CD14-positive monocyte (primary cell): ENCODE results near the gene SELENOM. TPM values are rescaled to one million over a fixed set of nuclear protein-coding genes. Genes with fewer than 3 reads are reported as not detected.

Experiments
- DNase-seq, 3 donors: peaks; one replicate each; pipeline ENCODE4 v3.0.0-alpha.2; 2011 to 2022
- H2AFZ ChIP-seq: 2 replicates; pipeline ENCODE4 v1.6.0; 2012; ENCODE audit warnings: mild to moderate bottlenecking, low read depth, low read length, inconsistent platforms; ENCODE audit not compliant: insufficient read depth, poor library complexity, severe bottlenecking
- H3K27ac ChIP-seq, 2 donors: 1 replicate in 1 of 2; 2 replicates in 1 of 2; pipeline ENCODE4 v1.5.1; 2012 to 2013; ENCODE audit warnings: low read length in 2 of 2, control low read depth in 1 of 2, inconsistent platforms in 1 of 2, low read depth in 1 of 2, mild to moderate bottlenecking in 1 of 2
- H3K27me3 ChIP-seq, 2 donors: one replicate each; pipeline versions ENCODE4 v1.6.0 to v1.6.1; 2011 to 2013; ENCODE audit warnings: low read length in 2 of 2; ENCODE audit not compliant: control insufficient read depth in 2 of 2, insufficient read depth in 2 of 2
- H3K36me3 ChIP-seq, 2 donors: replicated peaks in 1 of 2; 1 replicate in 1 of 2; 2 replicates in 1 of 2; pipeline versions ENCODE4 v1.5.1 to v1.6.1; 2012 to 2013; ENCODE audit warnings: low read length in 2 of 2, control low read depth in 1 of 2, inconsistent platforms in 1 of 2, mild to moderate bottlenecking in 1 of 2; ENCODE audit not compliant: insufficient read depth in 2 of 2, control insufficient read depth in 1 of 2
- H3K4me1 ChIP-seq, 2 donors: 1 replicate in 1 of 2; 2 replicates in 1 of 2; pipeline versions ENCODE4 v1.5.1 to v1.6.1; 2012 to 2013; ENCODE audit warnings: low read length in 2 of 2, control low read depth in 1 of 2, inconsistent platforms in 1 of 2, mild to moderate bottlenecking in 1 of 2, moderate library complexity in 1 of 2; ENCODE audit not compliant: insufficient read depth in 2 of 2, control insufficient read depth in 1 of 2
- H3K4me2 ChIP-seq: replicated peaks from 2 replicates; pipeline ENCODE3; 2012; ENCODE audit warnings: low read length, moderate library complexity, mild to moderate bottlenecking; ENCODE audit not compliant: poor library complexity, severe bottlenecking; ENCODE audit errors: extremely low read depth
- H3K4me3 ChIP-seq, 3 experiments: fragments of 200-600 bp in 1 of 3; sonication (generic) in 1 of 3; replicated peaks in 1 of 3; 1 replicate in 2 of 3; 2 replicates in 1 of 3; pipeline ENCODE4 v1.5.1; 2011 to 2013; ENCODE audit warnings: low read length in 3 of 3, mild to moderate bottlenecking in 3 of 3, control low read depth in 2 of 3, low read depth in 2 of 3, inconsistent platforms in 1 of 3, moderate library complexity in 1 of 3
- H3K79me2 ChIP-seq: 2 replicates; pipeline ENCODE4 v1.6.0; 2012; ENCODE audit warnings: mild to moderate bottlenecking, control low read depth, inconsistent platforms, low read length, moderate library complexity; ENCODE audit not compliant: insufficient read depth
- H3K9ac ChIP-seq: 2 replicates; pipeline ENCODE4 v1.6.0; 2017; ENCODE audit warnings: low read length, mild to moderate bottlenecking; ENCODE audit not compliant: insufficient read depth, poor library complexity, severe bottlenecking
- H3K9me3 ChIP-seq, 2 donors: replicated peaks in 1 of 2; 1 replicate in 1 of 2; 2 replicates in 1 of 2; pipeline versions ENCODE4 v1.5.1 to v1.6.1; 2012 to 2013; ENCODE audit warnings: low read length in 2 of 2, control low read depth in 1 of 2; ENCODE audit not compliant: control insufficient read depth in 1 of 2, insufficient read depth in 1 of 2
- H4K20me1 ChIP-seq: 2 replicates; pipeline ENCODE4 v1.6.0; 2012; ENCODE audit warnings: mild to moderate bottlenecking, low read length, control low read depth, moderate library complexity; ENCODE audit not compliant: insufficient read depth
- H3K27ac Mint-ChIP-seq, 7 donors: one replicate each; pipeline ENCODE4 v1.8.0; 2020; ENCODE audit warnings: mild to moderate bottlenecking in 7 of 7, mixed read lengths in 7 of 7, moderate library complexity in 6 of 7, inconsistent platforms in 2 of 7
- H3K27me3 Mint-ChIP-seq, 3 donors: one replicate each; pipeline ENCODE4 v1.8.0; 2021 to 2022; ENCODE audit warnings: low read depth in 3 of 3, mild to moderate bottlenecking in 3 of 3, mixed read lengths in 3 of 3, moderate library complexity in 3 of 3, inconsistent platforms in 1 of 3
- H3K36me3 Mint-ChIP-seq, 2 donors: one replicate each; pipeline ENCODE4 v1.8.0; 2020; ENCODE audit warnings: mixed read lengths in 2 of 2, inconsistent platforms in 1 of 2, mild to moderate bottlenecking in 1 of 2
- H3K4me1 Mint-ChIP-seq: one replicate; pipeline ENCODE4 v1.8.0; 2020; ENCODE audit warnings: mild to moderate bottlenecking, mixed read lengths
- H3K4me3 Mint-ChIP-seq, 2 donors: one replicate each; pipeline ENCODE4 v1.8.0; 2020; ENCODE audit warnings: mild to moderate bottlenecking in 2 of 2, mixed read lengths in 2 of 2, moderate library complexity in 1 of 2
- H3K9me3 Mint-ChIP-seq, 7 donors: one replicate each; pipeline ENCODE4 v1.8.0; 2020 to 2022; ENCODE audit warnings: mixed read lengths in 7 of 7, mild to moderate bottlenecking in 6 of 7, moderate library complexity in 6 of 7, inconsistent platforms in 2 of 7
- CTCF ChIP-seq: fragments of 200-600 bp; IDR thresholded peaks from one replicate; pipeline ENCODE4 v1.8.0; 2022; ENCODE audit warnings: antibody characterized with exemption, mild to moderate bottlenecking
- WGBS: methylation state at CpG from one replicate; pipeline ENCODE4 v1.1.5; 2013; ENCODE audit warnings: missing lambda C conversion rate; ENCODE audit not compliant: insufficient coverage; 5-methylcytosine and 5-hydroxymethylcytosine counted together
- intact Hi-C, 2 donors: fragments of 100-400 bp; cut with micrococcal nuclease; formaldehyde crosslinking; loops; one replicate each; pipeline versions ENCODE4 v1.15.0 to v1.15.1; 2023
- polyA plus RNA-seq, 3 donors: library from polyadenylated mRNA; depleted of rRNA in 1 of 3; unstranded in 2 of 3; stranded (reverse) in 1 of 3; fragments of 300-500 nt in 2 of 3; fragments of >200 nt in 1 of 3; fragmentation: Illumina TruSeq in 2 of 3; gene quantifications; 1 replicate in 2 of 3; 2 replicates in 1 of 3; pipeline ENCODE4 v1.2.3, GENCODE V29; 2012 to 2021

Gene SELENOM
- polyA plus RNA-seq, 3 donors: 3.2 to 7.6 (median 3.4) TPM

- Histone ChIP-seq H3K4me1 (no peaks in the 10 kb centered on the region), H3K79me2 (no peaks in the 10 kb centered on the region), H3K27me3 (peaks cover 0 to 4% of the 10 kb centered on the region in 2 donors), H4K20me1 (no peaks in the 10 kb centered on the region), H3K9ac (no peak overlapping the region), H3K9me3 (peaks cover 0 to 7% of the 10 kb centered on the region in 2 donors), H3K4me2 (no peak overlapping the region), H3K27ac (no peak overlapping the region), H2AFZ (no peak overlapping the region), H3K4me3 (no peak overlapping the region), H3K36me3 (no peaks in the 10 kb centered on the region)
- Mint-ChIP-seq H3K4me3 (no peak overlapping the region), H3K4me1 (peaks cover 3% of the 10 kb centered on the region), H3K9me3 (peaks cover 2 to 19% (median 9%) of the 10 kb centered on the region in 7 donors), H3K36me3 (no peaks in the 10 kb centered on the region), H3K27ac (no peak overlapping the region), H3K27me3 (peaks cover 3 to 14% (median 12%) of the 10 kb centered on the region in 3 donors)
- intact Hi-C loops: no loop called here
- DNase-seq: no peak
- no peak for TF ChIP-seq CTCF
Measured at GRCh38 chr22:31144223-31144622, 36.9 kb upstream of the SELENOM start.

GRCh38 chr22:31143537-31143936, 36.2 kb upstream of the SELENOM start:
- WGBS: 93% methylated on average over 3 of the region's 3 CpGs
- H3K4me1 ChIP-seq: no peaks in the 10 kb centered on the region
- H2AFZ ChIP-seq: no peak overlapping the region
- H3K27ac ChIP-seq: no peak overlapping the region
- peaks cover 6 to 15% (median 15%) of the 10 kb centered on the region in 3 donors for H3K27me3 Mint-ChIP-seq
- H3K79me2 ChIP-seq: no peaks in the 10 kb centered on the region
- H3K9me3 ChIP-seq: peaks cover 0 to 7% of the 10 kb centered on the region in 2 donors
- H3K36me3 Mint-ChIP-seq: no peaks in the 10 kb centered on the region
- TF ChIP-seq CTCF: no peak
- no peak for DNase-seq
- H3K9me3 Mint-ChIP-seq: peaks cover 2 to 19% (median 9%) of the 10 kb centered on the region in 7 donors
- H3K36me3 ChIP-seq: no peaks in the 10 kb centered on the region
- intact Hi-C loops: no loop called here
- no peak overlapping the region for H3K4me3 Mint-ChIP-seq
- no peak overlapping the region for H3K4me3 ChIP-seq
- H3K9ac ChIP-seq: no peak overlapping the region
- H3K4me1 Mint-ChIP-seq: no peaks in the 10 kb centered on the region
- no peak overlapping the region for H3K27ac Mint-ChIP-seq
- no peak overlapping the region for H3K4me2 ChIP-seq
- H3K27me3 ChIP-seq: peaks cover 0 to 4% of the 10 kb centered on the region in 2 donors
- no peaks in the 10 kb centered on the region for H4K20me1 ChIP-seq
